ENCODE measurements around the gene SUPT6H. TPM values are rescaled to one million over a fixed set of nuclear protein-coding genes. Genes with fewer than 3 reads are reported as not detected.

The SUPT6H gene
- total RNA-seq, 1 donor from 2014 or later: 63.5 TPM

- H3K27ac Mint-ChIP-seq (ENCODE audit: unreplicated experiment): peak overlapping the region; percentile 95
These were observed 62.6 kb downstream of the SUPT6H start for GRCh38 chr17:28724500-28725165.

GRCh38 chr17:28725166-28725659 lies 63.2 kb downstream of the SUPT6H start:
- TF ChIP-seq CTCF (IDR thresholded peaks at IDR 0.05): peak; percentile 26
- Mint-ChIP-seq H3K4me3 (ENCODE audit: unreplicated experiment) (peak overlapping the region; percentile 85), H3K4me1 (ENCODE audit: low read depth) (peaks cover 73% of the 10 kb centered on the region), H3K27ac (ENCODE audit: unreplicated experiment) (peak overlapping the region; percentile 95), H3K9me3 (ENCODE audit: low read depth) (no peaks in the 10 kb centered on the region), H3K27me3 (ENCODE audit: low read depth) (no peaks in the 10 kb centered on the region), H3K36me3 (ENCODE audit: low read depth) (peaks cover 24% of the 10 kb centered on the region)
- DNase-seq (ENCODE audit: low spot score): no peak

More at GRCh38 chr17:28724500-28725165, 62.6 kb downstream of the SUPT6H start:
- DNase-seq (ENCODE audit: low spot score): no peak
- Mint-ChIP-seq H3K4me1 (ENCODE audit: low read depth) (peaks cover 74% of the 10 kb centered on the region), H3K4me3 (ENCODE audit: unreplicated experiment) (peak overlapping the region; percentile 85), H3K27me3 (ENCODE audit: low read depth) (no peaks in the 10 kb centered on the region), H3K9me3 (ENCODE audit: low read depth) (no peaks in the 10 kb centered on the region), H3K36me3 (ENCODE audit: low read depth) (peaks cover 26% of the 10 kb centered on the region)
- no peak for TF ChIP-seq CTCF (IDR thresholded peaks at IDR 0.05)

- Mint-ChIP-seq H3K9me3 (ENCODE audit: low read depth) (no peaks in the 10 kb centered on the region), H3K27me3 (ENCODE audit: low read depth) (no peaks in the 10 kb centered on the region), H3K27ac (ENCODE audit: unreplicated experiment) (peak overlapping the region; percentile 95), H3K4me3 (ENCODE audit: unreplicated experiment) (peak overlapping the region; percentile 85), H3K4me1 (ENCODE audit: low read depth) (peaks cover 68% of the 10 kb centered on the region), H3K36me3 (ENCODE audit: low read depth) (peaks cover 20% of the 10 kb centered on the region)
- no peak for DNase-seq (ENCODE audit: low spot score)
- TF ChIP-seq CTCF (IDR thresholded peaks at IDR 0.05): no peak
These were observed 63.7 kb downstream of the SUPT6H start for GRCh38 chr17:28725660-28726225.

GRCh38 chr17:28726226-28726626 lies 64.2 kb downstream of the SUPT6H start, which contains the start of gene TLCD1:
TLCD1 (minus strand) TSS chr17:28726233; CDS start chr17:28726097, 136 bp downstream.
- H3K4me3 Mint-ChIP-seq (ENCODE audit: unreplicated experiment): peak within 1 kb of the TSS; percentile 85
- H3K27ac Mint-ChIP-seq (ENCODE audit: unreplicated experiment): peak within 1 kb of the TSS; percentile 97
- peaks cover 63% of the 10 kb centered on the region for H3K4me1 Mint-ChIP-seq (ENCODE audit: low read depth)
- no peaks in the 10 kb centered on the region for H3K27me3 Mint-ChIP-seq (ENCODE audit: low read depth)
- H3K36me3 Mint-ChIP-seq (ENCODE audit: low read depth): peaks cover 18% of the 10 kb centered on the region
- no peaks in the 10 kb centered on the region for H3K9me3 Mint-ChIP-seq (ENCODE audit: low read depth)
- DNase-seq (ENCODE audit: low spot score): no peak
- TF ChIP-seq CTCF (IDR thresholded peaks at IDR 0.05): no peak

GRCh38 chr17:28726627-28727491 lies 64.9 kb downstream of the SUPT6H start:
- Mint-ChIP-seq H3K27ac (ENCODE audit: unreplicated experiment) (peak overlapping the region; percentile 97), H3K4me1 (ENCODE audit: low read depth) (peaks cover 56% of the 10 kb centered on the region)

More at GRCh38 chr17:28726627-28727491, 64.9 kb downstream of the SUPT6H start:
- TF ChIP-seq CTCF (IDR thresholded peaks at IDR 0.05): peak; percentile 97
- H3K9me3 Mint-ChIP-seq (ENCODE audit: low read depth): no peaks in the 10 kb centered on the region
- H3K36me3 Mint-ChIP-seq (ENCODE audit: low read depth): peaks cover 18% of the 10 kb centered on the region
- DNase-seq (ENCODE audit: low spot score): no peak
- peak overlapping the region; percentile 85 for H3K4me3 Mint-ChIP-seq (ENCODE audit: unreplicated experiment)
- no peaks in the 10 kb centered on the region for H3K27me3 Mint-ChIP-seq (ENCODE audit: low read depth)

Data from chondrocyte (in vitro differentiated cells).